ENCODE results near the gene GNAL. TPM values are rescaled to one million over a fixed set of nuclear protein-coding genes. Genes with fewer than 3 reads are reported as not detected.

Gene GNAL
- total RNA-seq, 1 donor from 2014 or later: 5.0 TPM

- no peak for TF ChIP-seq CTCF (conservative IDR thresholded peaks at IDR 0.05; ENCODE audit: low read depth, low read length)
- no peak overlapping the region for H3K4me3 ChIP-seq (ENCODE audit: low read depth, low read length)
- DNase-seq (ENCODE audit: low read depth): no peak
Measured at GRCh38 chr18:11739893-11740292, 50.8 kb downstream of the GNAL start.

GRCh38 chr18:11740461-11740860, 51.4 kb downstream of the GNAL start:
- no peak for TF ChIP-seq CTCF (conservative IDR thresholded peaks at IDR 0.05; ENCODE audit: low read depth, low read length)
- no peak for DNase-seq (ENCODE audit: low read depth)
- H3K4me3 ChIP-seq (ENCODE audit: low read depth, low read length): no peak overlapping the region

- TF ChIP-seq CTCF (conservative IDR thresholded peaks at IDR 0.05; ENCODE audit: low read depth, low read length): peak; percentile 66
- DNase-seq (ENCODE audit: low read depth): no peak
Measured at GRCh38 chr18:11741505-11742145, 52.6 kb downstream of the GNAL start.

GRCh38 chr18:11745521-11745920, 56.5 kb downstream of the GNAL start:
- TF ChIP-seq CTCF (conservative IDR thresholded peaks at IDR 0.05; ENCODE audit: low read depth, low read length): no peak
- no peak for DNase-seq (ENCODE audit: low read depth)
- H3K4me3 ChIP-seq (ENCODE audit: low read depth, low read length): no peak overlapping the region

More at GRCh38 chr18:11741505-11742145, 52.6 kb downstream of the GNAL start:
- no peak overlapping the region for H3K4me3 ChIP-seq (ENCODE audit: low read depth, low read length)

GRCh38 chr18:11747286-11747685, 58.2 kb downstream of the GNAL start:
- no peak for DNase-seq (ENCODE audit: low read depth)
- no peak for TF ChIP-seq CTCF (conservative IDR thresholded peaks at IDR 0.05; ENCODE audit: low read depth, low read length)
- no peak overlapping the region for H3K4me3 ChIP-seq (ENCODE audit: low read depth, low read length)

- no peak for DNase-seq (ENCODE audit: low read depth)
- TF ChIP-seq CTCF (conservative IDR thresholded peaks at IDR 0.05; ENCODE audit: low read depth, low read length): no peak
- no peak overlapping the region for H3K4me3 ChIP-seq (ENCODE audit: low read depth, low read length)
Measured at GRCh38 chr18:11747731-11748130, 58.7 kb downstream of the GNAL start.

- TF ChIP-seq CTCF (conservative IDR thresholded peaks at IDR 0.05; ENCODE audit: low read depth, low read length): no peak
- DNase-seq (ENCODE audit: low read depth): no peak
- H3K4me3 ChIP-seq (ENCODE audit: low read depth, low read length): no peak overlapping the region
Measured at GRCh38 chr18:11749305-11749704, 60.2 kb downstream of the GNAL start.

All from epithelial cell of proximal tubule (primary cell).